NT2/D1 (cell line): Measurements from ENCODE around the gene ANKRD30A.

Source experiments
- SUZ12 ChIP-seq: IDR thresholded peaks from 2 replicates; pipeline ENCODE4 v1.6.1; 2011; ENCODE audit not compliant: insufficient read length, insufficient read depth; ENCODE audit errors: extremely low read depth
- YY1 ChIP-seq: IDR thresholded peaks from 2 replicates; pipeline ENCODE4 v1.6.1; 2011; ENCODE audit not compliant: insufficient read length, insufficient read depth
- ZNF274 ChIP-seq: IDR thresholded peaks from 2 replicates; pipeline ENCODE4 v1.6.1; 2011; ENCODE audit warnings: mild to moderate bottlenecking, low read depth, low read length

- TF ChIP-seq ZNF274 (no peak), SUZ12 (no peak), YY1 (no peak)
Observed at GRCh38 chr10:37381271-37381670, 255.9 kb downstream of the ANKRD30A start.
